RWPE2 (cell line): Measurements from ENCODE around the gene MISP.
A peak's percentile ranks its signal among the peaks of the same experiment; 100 is the strongest.

Experiments
- ATAC-seq: fragments of 200-7000 bp; cut with Tn5 transposase; 3 replicates; pipeline ENCODE4 v1.9.1; 2021; ENCODE audit warnings: low read depth
- DNase-seq: peaks from one replicate; pipeline ENCODE4 v3.0.0-alpha.2; 2020; ENCODE audit warnings: low spot score
- H3K27ac ChIP-seq: fragments of 450-650 bp; 2 replicates; pipeline ENCODE4 v1.5.1; 2017; ENCODE audit warnings: mild to moderate bottlenecking; ENCODE audit not compliant: poor library complexity, severe bottlenecking
- H3K27me3 ChIP-seq: fragments of 250-450 bp; sonication (Bioruptor Pico); 2 replicates; pipeline ENCODE4 v1.5.1; 2021; ENCODE audit warnings: mild to moderate bottlenecking, moderate library complexity; ENCODE audit not compliant: insufficient read depth, poor library complexity, severe bottlenecking
- H3K36me3 ChIP-seq: fragments of 250-450 bp; sonication (Bioruptor Pico); 2 replicates; pipeline ENCODE4 v1.5.1; 2020; ENCODE audit warnings: low read depth, mild to moderate bottlenecking, moderate library complexity
- H3K4me1 ChIP-seq: fragments of 250-450 bp; sonication (Bioruptor Pico); 2 replicates; pipeline ENCODE4 v1.5.1; 2021; ENCODE audit warnings: mild to moderate bottlenecking, moderate library complexity; ENCODE audit not compliant: insufficient read depth, poor library complexity, severe bottlenecking
- H3K4me3 ChIP-seq: fragments of 250-450 bp; sonication (Bioruptor Pico); 2 replicates; pipeline ENCODE4 v1.5.1; 2021; ENCODE audit warnings: mild to moderate bottlenecking, moderate library complexity; ENCODE audit not compliant: severe bottlenecking
- H3K9me3 ChIP-seq: fragments of 250-450 bp; sonication (Bioruptor Pico); 2 replicates; pipeline ENCODE4 v1.5.1; 2021; ENCODE audit warnings: mild to moderate bottlenecking, moderate library complexity; ENCODE audit not compliant: severe bottlenecking
- TF ChIP-seq, protein P1 (sequence below): fragments of 450-650 bp; IDR thresholded peaks from one replicate; pipeline ENCODE4 v1.5.1; 2017; ENCODE audit warnings: mild to moderate bottlenecking, moderate library complexity; ENCODE audit not compliant: poor library complexity, severe bottlenecking

Gene MISP

DNA sequence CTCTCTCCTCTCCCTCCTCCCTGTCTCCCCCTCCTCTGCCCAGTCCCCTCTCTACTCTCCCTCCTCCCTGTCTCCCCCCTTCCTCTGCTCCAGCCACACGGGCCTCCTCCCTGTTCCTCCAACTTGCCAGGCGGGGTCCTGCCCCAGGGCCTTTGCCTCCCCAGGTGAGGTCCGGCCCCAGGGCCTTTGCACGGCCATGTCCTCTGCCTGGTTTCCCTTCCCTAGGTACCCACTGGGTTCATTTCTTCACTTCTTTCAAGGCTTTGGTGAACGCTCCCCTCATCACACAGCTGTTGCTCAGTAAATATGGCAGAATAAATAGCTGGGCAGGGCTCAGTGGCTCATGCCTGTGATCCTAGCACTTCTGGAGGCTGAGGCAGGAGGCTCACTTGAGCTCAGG is 21.2 kb downstream of the MISP start:
- Histone ChIP-seq H3K4me3 (no peak overlapping the region), H3K36me3 (no peaks in the 10 kb centered on the region), H3K4me1 (no peaks in the 10 kb centered on the region), H3K27me3 (no peaks in the 10 kb centered on the region), H3K27ac (no peak overlapping the region), H3K9me3 (no peaks in the 10 kb centered on the region)
- DNase-seq, result no peak
- TF ChIP-seq, protein P1, sequence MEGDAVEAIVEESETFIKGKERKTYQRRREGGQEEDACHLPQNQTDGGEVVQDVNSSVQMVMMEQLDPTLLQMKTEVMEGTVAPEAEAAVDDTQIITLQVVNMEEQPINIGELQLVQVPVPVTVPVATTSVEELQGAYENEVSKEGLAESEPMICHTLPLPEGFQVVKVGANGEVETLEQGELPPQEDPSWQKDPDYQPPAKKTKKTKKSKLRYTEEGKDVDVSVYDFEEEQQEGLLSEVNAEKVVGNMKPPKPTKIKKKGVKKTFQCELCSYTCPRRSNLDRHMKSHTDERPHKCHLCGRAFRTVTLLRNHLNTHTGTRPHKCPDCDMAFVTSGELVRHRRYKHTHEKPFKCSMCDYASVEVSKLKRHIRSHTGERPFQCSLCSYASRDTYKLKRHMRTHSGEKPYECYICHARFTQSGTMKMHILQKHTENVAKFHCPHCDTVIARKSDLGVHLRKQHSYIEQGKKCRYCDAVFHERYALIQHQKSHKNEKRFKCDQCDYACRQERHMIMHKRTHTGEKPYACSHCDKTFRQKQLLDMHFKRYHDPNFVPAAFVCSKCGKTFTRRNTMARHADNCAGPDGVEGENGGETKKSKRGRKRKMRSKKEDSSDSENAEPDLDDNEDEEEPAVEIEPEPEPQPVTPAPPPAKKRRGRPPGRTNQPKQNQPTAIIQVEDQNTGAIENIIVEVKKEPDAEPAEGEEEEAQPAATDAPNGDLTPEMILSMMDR, result no peak
- ATAC-seq, result no peak

GRCh38 chr19:772730-773436 is 22.0 kb downstream of the MISP start:
- DNase-seq, result no peak

GRCh38 chr19:776549-776948 is 25.6 kb downstream of the MISP start:
- H3K36me3 ChIP-seq, result no peaks in the 10 kb centered on the region
- H3K27ac ChIP-seq, result peak overlapping the region; percentile 19
- DNase-seq (no peak), ATAC-seq (no peak)
- no peaks in the 10 kb centered on the region for H3K27me3 ChIP-seq
- H3K4me1 ChIP-seq, result peaks cover 8% of the 10 kb centered on the region
- no peak overlapping the region for H3K4me3 ChIP-seq
- H3K9me3 ChIP-seq, result no peaks in the 10 kb centered on the region
- TF ChIP-seq, protein P1, result no peak

More at GRCh38 chr19:772730-773436, 22.0 kb downstream of the MISP start:
- no peaks in the 10 kb centered on the region for H3K4me1 ChIP-seq
- no peaks in the 10 kb centered on the region for H3K27me3 ChIP-seq
- H3K9me3 ChIP-seq, result no peaks in the 10 kb centered on the region
- no peaks in the 10 kb centered on the region for H3K36me3 ChIP-seq
- peak; percentile 31; the same call in 1 of the 3 replicates for ATAC-seq
- TF ChIP-seq, protein P1, result no peak
- no peak overlapping the region for H3K27ac ChIP-seq
- no peak overlapping the region for H3K4me3 ChIP-seq

DNA sequence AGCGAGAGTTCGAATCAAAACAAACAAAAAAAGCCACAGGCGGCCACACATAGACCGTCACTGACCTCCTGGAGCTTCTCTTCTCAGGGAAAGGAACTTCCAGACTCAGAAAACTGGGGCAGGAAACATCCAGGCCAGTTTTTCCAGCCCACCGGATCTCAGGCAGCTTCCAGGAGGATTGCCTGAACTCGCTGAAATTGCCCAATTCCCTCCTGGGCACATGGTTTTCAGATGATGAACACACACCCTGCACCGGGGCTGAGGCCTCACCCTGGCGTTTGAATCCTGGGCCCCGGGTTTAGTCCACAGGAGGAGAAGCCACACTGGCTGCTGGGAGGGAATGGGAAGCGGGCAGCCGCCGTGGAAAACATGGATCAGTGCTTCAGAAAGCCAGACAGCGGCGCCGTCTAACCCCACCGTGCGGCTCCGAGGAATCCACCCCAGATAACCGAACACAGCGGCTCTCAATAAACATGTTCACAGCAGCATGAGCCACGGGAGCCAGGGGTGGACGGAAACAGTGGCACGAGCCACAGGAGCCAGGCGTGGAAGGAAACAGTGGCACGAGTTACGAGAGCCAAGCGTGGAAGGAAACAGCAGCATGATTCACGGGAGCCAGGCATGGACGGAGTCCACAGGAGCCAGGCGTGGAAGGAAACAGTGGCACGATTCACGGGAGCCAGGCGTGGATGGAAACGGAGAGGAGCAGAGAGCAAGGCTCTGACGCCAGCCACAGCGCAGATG is 28.2 kb downstream of the MISP start:
- no peaks in the 10 kb centered on the region for H3K27me3 ChIP-seq
- DNase-seq (peak; percentile 86), ATAC-seq (peak; percentile 84)
- TF ChIP-seq, protein P1, result no peak
- no peak overlapping the region for H3K4me3 ChIP-seq
- H3K4me1 ChIP-seq, result peaks cover 27% of the 10 kb centered on the region
- H3K9me3 ChIP-seq, result no peaks in the 10 kb centered on the region
- peak overlapping the region; percentile 89 for H3K27ac ChIP-seq
- H3K36me3 ChIP-seq, result no peaks in the 10 kb centered on the region
